ENCODE results near the gene DCLRE1C. TPM values are rescaled to one million over a fixed set of nuclear protein-coding genes. Genes with fewer than 3 reads are reported as not detected.

DCLRE1C gene
- total and polyA plus RNA-seq, 8 donors: 1.8 to 7.0 (median 3.4) TPM

Other genes with a start within 250 kb of the DCLRE1C start
- 100 to 1,000 TPM in 1 of 6 donors, 10 to 100 TPM in 5; 46.6 to 105 (median 62.0) TPM for gene FAM107B, start 179.2 kb downstream of the DCLRE1C start, total RNA-seq
- 10 to 100 TPM; 22.6 to 31.4 TPM for gene FAM107B, start 179.2 kb downstream of the DCLRE1C start, polyA plus RNA-seq
- gene CDNF, start 116.1 kb downstream of the DCLRE1C start, total RNA-seq: 1 to 10 TPM; 1.3 to 6.5 (median 4.0) TPM
- 1 to 10 TPM; 4.2 to 5.7 TPM for gene CDNF, start 116.1 kb downstream of the DCLRE1C start, polyA plus RNA-seq
- 1 to 10 TPM; 3.1 to 5.6 (median 5.2) TPM for gene HSPA14, start 115.8 kb downstream of the DCLRE1C start, total RNA-seq
- 10 to 100 TPM in 1 of 2 donors, 1 to 10 TPM in 1; 5.2 to 10.4 TPM for gene HSPA14, start 115.8 kb downstream of the DCLRE1C start, polyA plus RNA-seq
- 1 to 10 TPM; 3.3 to 6.4 (median 5.2) TPM for gene MSANTD7, start 115.8 kb downstream of the DCLRE1C start, total RNA-seq
- 1 to 10 TPM; 2.1 to 3.5 TPM for gene MSANTD7, start 115.8 kb downstream of the DCLRE1C start, polyA plus RNA-seq
- gene SUV39H2, start 75.2 kb downstream of the DCLRE1C start, total RNA-seq: 1 to 10 TPM; 2.2 to 5.9 (median 4.0) TPM
- gene SUV39H2, start 75.2 kb downstream of the DCLRE1C start, polyA plus RNA-seq: 1 to 10 TPM; 1.1 to 2.1 TPM
- under 1 TPM in 1 of 6 donors, not detected in 5; 0.44 TPM for gene MEIG1, start 5.3 kb upstream of the DCLRE1C start, total RNA-seq
- 1 to 10 TPM in 1 of 2 donors, not detected in 1; 1.5 TPM for gene MEIG1, start 5.3 kb upstream of the DCLRE1C start, polyA plus RNA-seq
- gene OLAH, start 89.8 kb upstream of the DCLRE1C start, total RNA-seq: not detected
- not detected for gene OLAH, start 89.8 kb upstream of the DCLRE1C start, polyA plus RNA-seq
- under 1 TPM in 4 of 6 donors, not detected in 2; 0.13 to 0.59 (median 0.30) TPM for gene ACBD7, start 134.7 kb upstream of the DCLRE1C start, total RNA-seq
- under 1 TPM in 1 of 2 donors, not detected in 1; 0.07 TPM for gene ACBD7, start 134.7 kb upstream of the DCLRE1C start, polyA plus RNA-seq
- gene RPP38, start 143.3 kb upstream of the DCLRE1C start, total RNA-seq: 1 to 10 TPM; 4.0 to 8.5 (median 6.5) TPM
- gene RPP38, start 143.3 kb upstream of the DCLRE1C start, polyA plus RNA-seq: 10 to 100 TPM in 1 of 2 donors, 1 to 10 TPM in 1; 9.2 to 14.9 TPM
- 10 to 100 TPM in 1 of 6 donors, 1 to 10 TPM in 5; 4.7 to 13.9 (median 7.3) TPM for gene NMT2, start 214.6 kb upstream of the DCLRE1C start, total RNA-seq
- gene NMT2, start 214.6 kb upstream of the DCLRE1C start, polyA plus RNA-seq: 1 to 10 TPM; 5.9 to 6.0 TPM

Measured in pancreas (tissue), 8 donors.